GM19193 (cell line): Measurements from ENCODE around the gene SLC8A2.

Experiments
- POLR2A ChIP-seq: IDR thresholded peaks from 4 replicates; pipeline ENCODE4 v1.6.1; 2011; ENCODE audit not compliant: insufficient read depth, insufficient read length; ENCODE audit errors: extremely low read depth

The SLC8A2 gene

DNA sequence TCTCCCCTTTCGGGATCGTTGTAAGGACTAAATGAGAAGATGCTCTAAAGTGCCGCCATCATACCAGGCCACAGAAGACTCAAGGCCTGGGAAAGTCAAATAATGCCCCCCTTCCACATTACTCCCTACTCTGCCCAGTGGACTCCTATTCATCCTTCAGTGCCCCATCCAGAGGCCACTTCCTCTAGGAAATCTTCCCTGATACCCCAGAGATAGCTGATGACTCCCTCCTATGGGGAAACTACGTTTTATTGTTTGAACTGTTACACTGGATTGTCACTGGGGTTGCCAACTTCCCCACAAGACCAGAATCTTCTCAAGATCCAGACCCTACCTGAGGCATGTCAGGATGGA is 66.5 kb downstream of the SLC8A2 start:
- TF ChIP-seq POLR2A, result no peak

DNA sequence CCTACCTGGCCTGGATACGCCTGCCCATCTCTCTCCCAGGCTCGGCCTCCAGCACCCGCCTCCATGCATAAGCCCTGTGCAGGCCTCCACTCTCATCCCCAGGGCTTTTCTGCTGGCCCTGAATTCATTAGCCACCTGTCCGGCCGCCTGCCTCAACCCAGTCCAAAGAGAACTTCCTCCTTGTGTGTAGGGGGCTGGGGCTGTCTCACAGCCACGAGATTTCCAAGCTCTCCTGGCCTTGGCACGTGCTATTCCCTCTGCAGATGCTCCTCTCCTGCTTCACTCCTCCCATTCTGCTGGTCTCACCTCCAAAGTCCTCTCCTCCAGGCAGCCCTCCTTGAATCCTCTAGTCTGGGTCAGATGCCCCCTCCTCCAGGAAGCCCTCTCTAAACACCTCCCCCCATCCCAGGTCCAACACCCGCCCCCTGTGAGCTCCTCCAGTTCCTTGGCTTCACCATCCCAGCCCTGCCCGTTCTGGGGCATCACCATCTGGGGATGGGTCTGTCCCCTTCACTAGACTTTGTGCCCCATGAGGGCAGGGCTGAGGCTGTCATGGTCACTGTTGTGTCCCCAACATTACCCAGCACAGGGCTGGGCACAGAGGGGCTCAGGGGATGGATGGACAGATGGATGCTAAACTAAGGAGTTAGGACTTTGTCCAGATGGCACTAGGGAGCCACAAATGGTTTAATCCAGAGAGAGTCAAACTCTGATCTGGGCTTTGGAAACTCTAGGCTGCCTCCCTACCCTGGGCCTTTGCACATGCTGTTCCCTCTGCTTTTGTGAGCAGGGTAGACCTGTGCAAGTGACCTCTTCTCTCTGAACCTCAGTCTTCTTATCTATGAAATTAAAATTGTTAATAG is 67.1 kb downstream of the SLC8A2 start:
- no peak for TF ChIP-seq POLR2A

DNA sequence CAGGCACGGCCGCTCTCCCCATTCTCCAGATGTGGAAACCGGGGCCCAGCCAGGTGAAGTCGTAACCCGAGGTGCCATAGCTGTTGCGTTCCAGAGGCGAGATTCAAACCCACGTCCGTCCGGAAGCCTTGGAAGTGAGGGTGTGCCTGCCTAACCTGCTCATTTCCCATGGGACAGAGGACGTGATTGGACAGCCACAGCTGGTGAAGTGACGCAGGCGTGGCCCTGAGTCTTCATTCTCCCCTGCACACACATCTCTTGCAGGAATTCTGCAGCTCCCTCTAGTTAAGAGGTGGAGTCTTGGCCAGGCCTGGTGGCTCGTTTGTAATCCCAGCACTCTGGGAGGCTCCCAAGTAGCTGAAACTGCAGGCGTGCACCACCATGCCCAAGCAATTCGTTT is 69.2 kb downstream of the SLC8A2 start:
- no peak for TF ChIP-seq POLR2A

DNA sequence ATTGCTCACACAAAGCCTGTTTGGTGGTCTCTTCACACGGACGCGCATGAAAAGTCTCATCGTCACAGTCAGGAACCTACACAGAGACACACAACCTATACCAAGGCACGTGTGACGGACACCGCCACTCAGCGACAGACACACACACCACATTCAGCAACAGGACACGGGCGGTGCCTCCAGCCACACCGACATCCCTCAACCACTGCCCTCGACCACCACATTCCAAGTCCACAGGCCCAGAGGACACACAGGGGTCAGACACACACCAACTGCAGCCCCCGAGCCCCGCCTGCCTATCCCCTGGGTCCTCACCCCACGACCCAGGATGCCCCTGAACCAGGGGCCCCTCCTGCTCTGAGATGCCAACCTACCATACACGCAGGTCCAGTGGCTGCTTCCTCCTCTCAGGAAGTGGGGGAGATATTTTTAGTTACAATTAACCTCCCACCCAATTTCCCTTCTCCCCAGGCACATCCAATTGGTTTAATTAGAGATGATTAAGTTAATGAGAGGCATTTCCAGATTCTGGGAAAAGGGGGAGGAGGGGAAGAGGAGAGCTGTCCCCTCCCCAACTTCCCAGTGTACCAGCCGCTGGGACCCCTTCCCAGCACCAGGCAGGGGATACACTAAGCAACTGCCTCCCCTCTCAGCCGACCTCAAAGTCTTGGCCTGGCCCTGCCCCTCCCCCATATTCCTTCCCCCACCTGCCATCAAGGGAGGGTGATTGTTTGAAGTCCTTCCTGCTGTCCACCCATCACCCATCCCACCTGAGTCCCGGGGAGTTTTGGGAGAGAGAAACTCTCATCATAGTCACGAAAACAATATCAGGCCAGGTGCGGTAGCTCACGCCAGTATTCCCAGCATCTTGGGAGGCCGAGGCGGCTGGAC is 72.7 kb downstream of the SLC8A2 start:
- no peak for TF ChIP-seq POLR2A

DNA sequence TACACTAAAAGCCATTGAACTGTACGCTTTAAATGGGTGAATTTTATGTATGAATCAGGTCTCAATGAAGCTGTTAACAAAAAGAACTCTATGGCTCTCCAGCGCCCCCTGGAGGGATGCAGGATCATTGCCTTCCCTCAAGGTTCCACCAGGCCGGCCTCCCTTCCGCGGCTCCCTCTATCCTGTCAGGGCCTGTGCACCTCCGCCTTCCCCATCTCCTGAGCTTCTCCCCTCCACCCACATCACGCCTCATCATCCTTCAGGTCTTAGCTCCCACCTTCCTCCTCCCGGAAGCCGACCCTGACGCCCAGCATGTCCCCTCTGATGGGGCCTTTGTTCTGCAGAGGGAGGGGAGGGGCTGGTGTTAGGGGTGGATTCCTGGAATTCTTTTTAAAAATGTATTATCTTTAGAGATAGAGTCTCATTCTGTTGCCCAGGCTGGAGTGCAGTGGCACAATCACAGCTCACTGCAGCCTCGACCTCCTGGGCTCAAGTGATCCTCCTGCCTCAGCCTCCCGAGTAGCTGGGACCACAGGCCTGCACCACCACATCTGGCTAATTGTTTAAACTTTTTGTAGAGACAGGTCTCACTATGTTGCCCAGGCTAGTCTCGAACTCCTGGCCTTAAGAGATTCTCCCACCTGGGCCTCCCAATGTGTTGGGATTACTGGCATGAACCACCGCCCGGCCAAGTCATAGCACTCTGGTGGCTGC is 80.0 kb downstream of the SLC8A2 start:
- TF ChIP-seq POLR2A, result no peak

DNA sequence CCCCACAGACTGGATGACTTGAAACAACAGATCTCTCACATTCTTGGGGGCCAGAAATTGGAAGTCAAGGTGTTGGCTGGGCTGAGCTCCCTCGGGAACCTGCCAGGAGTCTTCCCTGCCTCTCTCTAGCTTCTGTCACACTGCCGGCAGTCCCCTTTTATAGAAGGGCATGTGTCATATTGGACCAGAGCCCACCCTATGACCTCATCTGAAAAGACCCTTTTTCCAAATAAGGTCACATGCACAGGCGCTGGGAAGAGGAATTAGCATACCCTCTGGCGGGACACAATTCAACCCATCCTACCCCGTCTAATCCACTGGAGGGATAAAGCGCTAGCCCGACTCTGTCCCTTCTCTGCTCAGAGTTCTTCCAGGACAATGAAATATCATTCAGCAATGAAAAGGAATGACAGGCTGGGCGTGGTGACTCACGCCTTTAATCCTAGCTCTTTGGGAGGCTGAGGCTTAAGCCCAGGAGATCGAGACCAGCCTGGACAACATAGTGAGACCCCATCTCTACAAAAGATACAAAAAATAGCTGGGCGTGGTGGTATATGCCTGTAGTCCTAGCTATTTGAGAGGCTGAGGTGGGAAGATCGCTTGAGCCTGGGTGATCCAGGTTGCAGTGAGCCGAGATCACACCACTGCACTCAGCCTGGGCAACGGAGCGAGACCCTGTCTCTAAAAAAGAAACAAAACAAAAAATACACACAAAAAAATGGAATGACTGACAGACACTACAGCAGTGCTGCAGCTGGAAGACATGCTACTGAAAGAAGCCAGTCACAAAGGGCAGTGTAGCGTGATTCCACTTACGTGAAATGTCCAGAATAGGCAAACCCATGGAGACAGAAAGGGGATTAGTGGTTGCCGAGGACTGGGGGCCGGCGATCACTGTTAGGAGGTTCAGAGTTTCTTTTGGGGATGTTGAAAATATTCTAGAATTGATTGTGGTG is 80.9 kb downstream of the SLC8A2 start:
- TF ChIP-seq POLR2A, result no peak

DNA sequence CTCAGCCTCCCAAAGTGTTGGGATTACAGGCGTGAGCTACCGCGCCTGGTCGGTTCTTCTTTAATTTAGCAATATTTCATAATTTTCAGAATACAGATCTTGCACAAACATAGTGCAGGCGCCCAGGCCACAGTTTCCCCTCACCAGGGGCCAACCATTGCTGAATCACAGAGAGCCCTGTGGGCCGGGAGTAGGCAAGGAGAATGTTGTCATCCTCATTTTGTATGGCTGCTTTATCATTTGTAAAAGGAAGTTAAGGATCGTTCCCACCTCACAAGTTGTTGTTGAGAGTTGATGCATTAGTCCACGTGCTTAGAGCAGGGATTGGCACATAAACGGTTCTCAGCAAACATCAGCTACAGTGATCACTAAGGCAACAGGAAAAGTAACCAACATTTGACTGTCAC is 82.5 kb downstream of the SLC8A2 start:
- TF ChIP-seq POLR2A, result no peak

DNA sequence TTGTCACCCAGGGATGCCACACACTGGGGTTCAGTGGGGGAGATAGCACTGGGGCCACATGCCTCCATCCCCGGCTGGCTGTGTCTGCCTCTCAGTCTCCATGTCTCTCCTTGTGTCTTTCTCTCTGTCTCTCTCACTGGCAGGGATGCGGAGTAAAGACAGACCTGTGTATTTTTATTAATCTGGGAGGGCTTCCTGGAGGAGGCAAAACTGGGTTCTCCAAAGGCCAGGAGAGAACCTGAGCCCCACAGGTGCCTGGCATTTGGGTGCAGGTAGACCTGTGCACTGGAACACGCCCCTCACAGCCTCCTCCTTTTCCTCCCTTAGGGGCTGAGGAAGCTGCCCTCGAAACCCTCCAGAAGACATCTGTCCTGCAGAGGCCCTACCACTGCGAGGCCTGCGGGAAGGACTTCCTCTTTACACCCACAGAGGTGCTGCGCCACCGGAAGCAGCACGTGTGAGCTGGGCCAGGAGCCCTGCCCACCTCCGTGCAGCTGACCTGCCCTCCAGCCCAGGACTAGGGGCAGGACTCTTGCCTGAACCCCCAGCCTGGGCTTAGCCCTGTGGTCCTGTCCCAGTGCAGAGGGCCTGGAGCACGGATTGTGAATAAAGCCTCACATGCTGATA is 89.9 kb downstream of the SLC8A2 start:
- no peak for TF ChIP-seq POLR2A

DNA sequence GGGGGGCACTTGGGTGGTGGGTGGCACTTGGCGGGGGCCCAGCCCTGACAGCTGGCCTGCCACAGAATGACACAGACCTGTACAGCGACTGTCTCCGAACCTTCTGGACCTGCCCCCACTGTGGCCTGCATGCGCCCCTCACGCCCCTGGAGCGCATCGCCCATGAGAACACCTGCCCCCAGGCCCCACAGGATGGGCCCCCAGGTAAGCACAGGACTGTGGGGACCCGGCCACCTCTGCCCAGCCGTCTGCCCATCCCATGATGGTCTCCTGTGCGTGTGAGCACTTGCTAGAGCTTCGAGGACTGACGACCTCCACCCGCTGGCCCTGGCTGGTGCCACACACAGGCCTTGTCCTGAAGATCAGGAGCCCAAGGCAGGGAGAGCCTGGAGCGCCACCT is 90.6 kb downstream of the SLC8A2 start:
- TF ChIP-seq POLR2A, result no peak

DNA sequence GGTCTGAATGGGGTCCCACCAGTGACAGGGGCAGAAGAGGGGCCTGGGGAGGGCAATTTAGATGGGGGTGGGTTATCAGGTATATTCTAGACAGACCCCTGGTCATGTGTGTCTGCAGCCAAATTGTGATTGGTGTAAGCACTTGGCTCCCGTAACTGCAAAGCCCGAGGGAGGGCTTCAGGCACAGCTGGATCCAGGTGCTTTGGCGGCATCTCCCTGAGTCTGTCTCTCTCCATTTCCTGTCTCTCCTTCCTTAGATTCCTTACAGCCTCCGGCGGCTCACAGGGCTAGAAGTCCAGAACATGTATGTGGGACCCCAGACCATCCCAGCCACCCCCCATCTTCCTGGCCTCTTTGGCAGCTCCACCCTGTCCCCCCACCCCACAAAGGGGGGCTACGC is 91.1 kb downstream of the SLC8A2 start:
- no peak for TF ChIP-seq POLR2A

DNA sequence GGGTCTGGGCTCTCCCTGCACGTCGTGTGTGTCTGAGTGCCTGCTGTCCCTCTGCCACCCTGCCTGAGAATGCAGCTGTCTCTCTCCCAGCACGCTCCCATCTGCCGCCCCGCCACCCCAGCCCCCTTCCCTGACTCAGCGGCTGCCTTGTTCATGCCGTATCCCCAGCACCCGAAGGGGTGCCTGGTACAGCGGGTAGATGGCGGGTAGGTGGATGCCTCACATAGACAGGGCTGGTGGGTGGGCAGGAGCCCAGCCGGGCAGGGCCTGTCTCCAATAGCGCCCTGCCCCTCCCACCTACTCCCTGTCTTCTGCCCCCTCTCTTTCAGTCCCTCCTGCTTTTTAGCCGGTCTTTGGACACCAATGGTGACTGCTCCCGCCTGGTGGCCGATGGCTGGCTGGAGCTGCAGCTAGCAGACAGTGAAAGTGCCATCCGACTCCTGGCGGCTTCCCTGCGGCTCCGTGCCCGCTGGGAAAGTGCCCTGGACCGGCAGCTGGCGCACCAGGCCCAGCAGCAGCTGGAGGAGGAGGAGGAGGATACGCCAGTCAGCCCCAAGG is 92.2 kb downstream of the SLC8A2 start:
- TF ChIP-seq POLR2A, result no peak

DNA sequence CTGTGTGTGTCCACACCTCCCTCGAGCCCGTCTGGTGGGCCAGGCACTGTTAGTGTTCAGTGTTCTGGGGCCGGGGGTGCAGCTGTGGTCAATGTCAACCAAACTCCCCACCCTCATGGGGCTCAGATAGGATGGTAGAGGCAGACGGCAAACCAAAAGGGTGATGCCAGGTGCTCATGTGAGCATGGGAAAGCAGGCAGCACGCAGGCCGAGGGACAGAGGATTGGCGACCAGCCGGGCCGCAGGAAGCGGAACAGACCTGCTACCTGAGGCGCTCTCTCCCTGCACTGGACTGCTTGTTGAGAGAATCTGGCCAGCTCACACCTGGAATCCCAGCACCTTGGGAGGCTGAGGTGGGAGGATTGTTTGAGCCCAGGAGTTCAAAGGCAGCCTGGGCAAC is 93.4 kb downstream of the SLC8A2 start:
- no peak for TF ChIP-seq POLR2A
